Hippocampal formation (tissue), 2 donors: Measurements from ENCODE around the gene PDGFC.
A peak's percentile ranks its signal among the peaks of the same experiment; 100 is the strongest.
"Not testable (repeated sequence)": the region's sequence is repeated elsewhere in the genome, so short reads cannot be mapped to it uniquely, and the experiment has no call there.

Experiments used
- DNase-seq, 2 donors: peaks; one replicate each; lab custom pipeline; 2025; lab: John Stamatoyannopoulos, UW

Gene PDGFC

GRCh38 chr4:156901871-156902270 lies 69.7 kb downstream of the PDGFC start:
- DNase-seq: no peak

GRCh38 chr4:156898373-156899117 lies 73.1 kb downstream of the PDGFC start:
- peak in 1 of 2 donors; percentile 2 for DNase-seq

GRCh38 chr4:156896527-156896926 lies 75.1 kb downstream of the PDGFC start:
- DNase-seq: no peak

- DNase-seq: no peak
These were observed 77.4 kb downstream of the PDGFC start for GRCh38 chr4:156894234-156894633.

GRCh38 chr4:156892805-156893204 lies 78.8 kb downstream of the PDGFC start:
- DNase-seq: no peak

- peak in 1 of 2 donors; percentile 5 for DNase-seq
These were observed 81.7 kb downstream of the PDGFC start for GRCh38 chr4:156889616-156890594.

GRCh38 chr4:156888762-156889161 lies 82.8 kb downstream of the PDGFC start:
- DNase-seq: no peak

- DNase-seq: no peak
These were observed 85.1 kb downstream of the PDGFC start for GRCh38 chr4:156886481-156886880.

GRCh38 chr4:156885374-156885773 lies 86.2 kb downstream of the PDGFC start:
- DNase-seq: no peak

- DNase-seq: no peak
These were observed 87.4 kb downstream of the PDGFC start for GRCh38 chr4:156884183-156884582.

GRCh38 chr4:156875704-156876103 lies 95.9 kb downstream of the PDGFC start:
- no peak for DNase-seq

- no peak for DNase-seq
These were observed 96.5 kb downstream of the PDGFC start for GRCh38 chr4:156875055-156875454.

- DNase-seq: no peak
These were observed 97.8 kb downstream of the PDGFC start for GRCh38 chr4:156873799-156874198.

GRCh38 chr4:156870861-156871260 lies 100.7 kb downstream of the PDGFC start:
- no peak for DNase-seq

- no peak for DNase-seq
These were observed 101.5 kb downstream of the PDGFC start for GRCh38 chr4:156870131-156870530.

GRCh38 chr4:156866088-156866487 lies 105.5 kb downstream of the PDGFC start:
- DNase-seq: not testable (repeated sequence)

- DNase-seq: no peak
These were observed 106.1 kb downstream of the PDGFC start for GRCh38 chr4:156865451-156865850.

- no peak for DNase-seq
These were observed 113.5 kb downstream of the PDGFC start for GRCh38 chr4:156858071-156858470.

GRCh38 chr4:156838761-156839160 lies 132.8 kb downstream of the PDGFC start:
- no peak for DNase-seq

- no peak for DNase-seq
These were observed 133.8 kb downstream of the PDGFC start for GRCh38 chr4:156837625-156838345.

- no peak for DNase-seq
These were observed 138.7 kb downstream of the PDGFC start for GRCh38 chr4:156832886-156833285.

GRCh38 chr4:156830351-156830750 lies 141.2 kb downstream of the PDGFC start:
- no peak for DNase-seq
